Measurements from ENCODE around the gene TRIM10. TPM values are rescaled to one million over a fixed set of nuclear protein-coding genes. Genes with fewer than 3 reads are reported as not detected.

The TRIM10 gene
- total and polyA plus RNA-seq, 2 experiments from 2014 or later = 0.11 TPM; not detected in 1

DNA sequence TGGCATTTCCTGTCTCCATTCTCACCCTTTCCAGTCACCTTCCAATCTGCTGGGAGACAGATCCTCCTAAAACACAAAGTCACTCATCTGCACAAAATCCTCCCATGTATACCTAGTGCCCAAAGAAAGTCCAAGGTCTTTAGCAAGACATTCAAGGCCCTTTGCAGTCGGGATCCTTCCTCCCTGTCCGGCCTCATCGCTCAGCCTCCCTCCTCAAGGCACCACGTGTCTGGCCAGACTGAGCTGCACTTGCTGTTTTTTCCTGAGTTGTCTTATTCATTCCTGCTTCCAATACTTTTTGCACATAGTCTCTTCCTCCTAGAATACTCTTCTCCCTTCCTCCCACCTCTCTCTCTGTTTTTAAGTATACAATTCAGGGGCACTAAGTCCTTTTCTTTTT is 3.7 kb upstream of the TRIM10 start:
- 65 to 70% methylated on average over 4 of the region's 4 CpGs for WGBS, 2 experiments (ENCODE audit: low coverage in 1 of 2, low lambda C conversion rate in 2 of 2, missing lambda C conversion rate in 2 of 2)
- no peaks in the 10 kb centered on the region for H3K36me3 ChIP-seq (ENCODE audit: low read depth)
- H3K27me3 ChIP-seq (replicated peaks; ENCODE audit: insufficient read depth) = peaks cover 30% of the 10 kb centered on the region
- no peak overlapping the region for H2AFZ ChIP-seq
- H3K9ac ChIP-seq = no peak overlapping the region
- no peak overlapping the region for H3K27ac ChIP-seq
- H3K4me3 ChIP-seq = no peak overlapping the region
- H3K9me2 ChIP-seq (ENCODE audit: insufficient read depth) = no peaks in the 10 kb centered on the region
- no peaks in the 10 kb centered on the region for H3F3A ChIP-seq (ENCODE audit: insufficient read depth)
- H3K9me3 ChIP-seq (ENCODE audit: low read depth) = no peaks in the 10 kb centered on the region
- no peaks in the 10 kb centered on the region for H3K79me2 ChIP-seq (ENCODE audit: insufficient read depth)
- TF ChIP-seq EZH2 (IDR thresholded peaks at IDR 0.05; ENCODE audit: insufficient read depth, poor library complexity, severe bottlenecking) (no peak), EZH2phosphoT487 (IDR thresholded peaks at IDR 0.05; ENCODE audit: insufficient read depth, low read depth) (no peak)
- no peak for DNase-seq
- no peaks in the 10 kb centered on the region for H4K20me1 ChIP-seq (ENCODE audit: insufficient read depth)
- in situ Hi-C loops (cut with MboI) = no loop called here
- H3K4me2 ChIP-seq (ENCODE audit: unreplicated experiment) = no peak overlapping the region
- H3K4me1 ChIP-seq (ENCODE audit: insufficient read depth) = no peaks in the 10 kb centered on the region

DNA sequence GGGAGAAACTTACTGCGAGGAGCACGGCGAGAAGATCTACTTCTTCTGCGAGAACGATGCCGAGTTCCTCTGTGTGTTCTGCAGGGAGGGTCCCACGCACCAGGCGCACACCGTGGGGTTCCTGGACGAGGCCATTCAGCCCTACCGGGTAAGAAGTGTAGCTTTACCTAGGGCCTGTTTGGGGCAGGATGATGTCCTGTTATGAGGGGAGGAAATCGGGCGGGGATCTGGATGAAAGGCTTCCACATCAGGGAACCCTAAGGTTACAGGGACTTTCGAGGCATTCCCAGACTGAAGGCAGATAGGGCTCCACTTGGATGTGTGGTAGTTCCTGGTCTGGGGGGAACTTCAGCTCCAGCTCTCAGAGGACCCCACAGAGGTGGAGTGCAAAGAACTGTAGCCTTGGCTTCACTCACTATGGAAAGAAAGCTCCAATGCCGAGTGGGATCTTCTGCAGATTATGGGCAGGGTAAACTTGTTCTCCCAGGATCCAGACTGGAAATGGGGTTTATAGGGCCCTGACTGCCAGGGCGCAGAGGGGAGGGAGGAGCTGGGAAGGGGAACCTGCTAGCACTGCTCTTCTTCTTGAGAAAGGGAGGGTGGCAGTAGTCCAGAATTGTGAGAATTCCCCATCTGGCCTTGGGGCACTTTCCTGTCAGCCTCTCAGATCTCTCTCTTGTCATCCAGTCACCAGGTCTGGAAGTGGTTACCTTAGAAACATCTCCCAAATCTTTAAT is 3.1 kb upstream of the TRIM10 start:
- 76 to 84% methylated on average over 14 to 16 of the region's 16 CpGs for WGBS, 2 experiments (ENCODE audit: low coverage in 1 of 2, low lambda C conversion rate in 2 of 2, missing lambda C conversion rate in 2 of 2)

DNA sequence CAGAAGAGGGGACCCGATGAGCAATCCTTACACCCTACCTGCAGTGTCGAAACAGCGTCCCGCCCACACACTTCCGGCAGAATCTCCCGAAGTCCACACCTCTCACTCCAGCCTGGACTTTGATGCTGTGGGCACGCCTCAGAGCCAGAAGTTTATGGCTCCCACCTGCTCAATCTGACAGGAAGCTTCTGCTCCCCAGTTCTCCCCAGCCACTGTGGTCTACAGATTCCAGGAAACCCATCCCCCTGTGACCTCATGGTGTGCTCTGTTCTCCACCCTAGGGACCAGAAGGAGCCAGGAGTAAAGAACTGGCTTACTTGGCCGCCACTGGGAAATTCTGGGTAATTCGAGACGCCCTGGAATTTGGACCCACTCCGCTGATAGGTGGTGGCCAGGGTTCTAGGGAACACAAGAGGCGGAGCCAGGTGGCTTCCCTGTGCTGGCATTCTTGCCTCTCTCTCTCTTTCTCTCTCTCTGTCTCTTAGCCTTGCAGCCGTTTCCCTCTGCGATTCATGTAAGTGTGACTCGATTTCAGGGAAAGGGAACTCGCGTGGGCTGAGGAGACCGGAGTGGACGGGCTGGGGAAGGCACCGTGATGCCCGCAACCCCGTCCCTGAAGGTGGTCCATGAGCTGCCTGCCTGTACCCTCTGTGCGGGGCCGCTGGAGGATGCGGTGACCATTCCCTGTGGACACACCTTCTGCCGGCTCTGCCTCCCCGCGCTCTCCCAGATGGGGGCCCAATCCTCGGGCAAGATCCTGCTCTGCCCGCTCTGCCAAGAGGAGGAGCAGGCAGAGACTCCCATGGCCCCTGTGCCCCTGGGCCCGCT is 2.3 kb upstream of the TRIM10 start, which contains the start of gene TRIM15:
Gene TRIM15 (plus strand): TSS at position 457 of the 828 bp plus-strand sequence. CDS start 139 bp downstream, at position 596.
- Histone ChIP-seq H3K4me2 (ENCODE audit: unreplicated experiment) (no peak within 1 kb of the TSS), H2AFZ (no peak within 1 kb of the TSS), H3K4me1 (ENCODE audit: insufficient read depth) (no peaks in the 10 kb centered on the region), H3K36me3 (ENCODE audit: low read depth) (no peaks in the 10 kb centered on the region), H3K79me2 (ENCODE audit: insufficient read depth) (no peaks in the 10 kb centered on the region), H3K4me3 (no peak within 1 kb of the TSS), H3F3A (ENCODE audit: insufficient read depth) (no peaks in the 10 kb centered on the region), H3K9me2 (ENCODE audit: insufficient read depth) (no peaks in the 10 kb centered on the region), H3K9me3 (ENCODE audit: low read depth) (no peaks in the 10 kb centered on the region), H3K9ac (no peak within 1 kb of the TSS), H3K27me3 (replicated peaks; ENCODE audit: insufficient read depth) (peaks cover 16% of the 10 kb centered on the region), H4K20me1 (ENCODE audit: insufficient read depth) (no peaks in the 10 kb centered on the region), H3K27ac (no peak within 1 kb of the TSS)
- in situ Hi-C loops (cut with MboI) = no loop called here
- 48% methylated on average over 27 to 31 of the region's 31 CpGs for WGBS, 2 experiments (ENCODE audit: low coverage in 1 of 2, low lambda C conversion rate in 2 of 2, missing lambda C conversion rate in 2 of 2)
- no peak for TF ChIP-seq EZH2 (IDR thresholded peaks at IDR 0.05; ENCODE audit: insufficient read depth, poor library complexity, severe bottlenecking)
- TF ChIP-seq EZH2phosphoT487 (IDR thresholded peaks at IDR 0.05; ENCODE audit: insufficient read depth, low read depth) = no peak
- peak; percentile 18 for DNase-seq

More for the DNA sequence above, 3.1 kb upstream of the TRIM10 start:
- H3K79me2 ChIP-seq (ENCODE audit: insufficient read depth) = no peaks in the 10 kb centered on the region
- peaks cover 23% of the 10 kb centered on the region for H3K27me3 ChIP-seq (replicated peaks; ENCODE audit: insufficient read depth)
- no peak for DNase-seq
- H3K27ac ChIP-seq = no peak overlapping the region
- in situ Hi-C loops (cut with MboI) = no loop called here
- H2AFZ ChIP-seq = no peak overlapping the region
- H4K20me1 ChIP-seq (ENCODE audit: insufficient read depth) = no peaks in the 10 kb centered on the region
- no peaks in the 10 kb centered on the region for H3K9me2 ChIP-seq (ENCODE audit: insufficient read depth)
- TF ChIP-seq EZH2 (IDR thresholded peaks at IDR 0.05; ENCODE audit: insufficient read depth, poor library complexity, severe bottlenecking) = no peak
- no peak for TF ChIP-seq EZH2phosphoT487 (IDR thresholded peaks at IDR 0.05; ENCODE audit: insufficient read depth, low read depth)
- H3K9ac ChIP-seq = no peak overlapping the region
- no peak overlapping the region for H3K4me2 ChIP-seq (ENCODE audit: unreplicated experiment)
- no peaks in the 10 kb centered on the region for H3K36me3 ChIP-seq (ENCODE audit: low read depth)
- H3K4me3 ChIP-seq = no peak overlapping the region
- H3K9me3 ChIP-seq (ENCODE audit: low read depth) = no peaks in the 10 kb centered on the region
- no peaks in the 10 kb centered on the region for H3K4me1 ChIP-seq (ENCODE audit: insufficient read depth)
- H3F3A ChIP-seq (ENCODE audit: insufficient read depth) = no peaks in the 10 kb centered on the region

DNA sequence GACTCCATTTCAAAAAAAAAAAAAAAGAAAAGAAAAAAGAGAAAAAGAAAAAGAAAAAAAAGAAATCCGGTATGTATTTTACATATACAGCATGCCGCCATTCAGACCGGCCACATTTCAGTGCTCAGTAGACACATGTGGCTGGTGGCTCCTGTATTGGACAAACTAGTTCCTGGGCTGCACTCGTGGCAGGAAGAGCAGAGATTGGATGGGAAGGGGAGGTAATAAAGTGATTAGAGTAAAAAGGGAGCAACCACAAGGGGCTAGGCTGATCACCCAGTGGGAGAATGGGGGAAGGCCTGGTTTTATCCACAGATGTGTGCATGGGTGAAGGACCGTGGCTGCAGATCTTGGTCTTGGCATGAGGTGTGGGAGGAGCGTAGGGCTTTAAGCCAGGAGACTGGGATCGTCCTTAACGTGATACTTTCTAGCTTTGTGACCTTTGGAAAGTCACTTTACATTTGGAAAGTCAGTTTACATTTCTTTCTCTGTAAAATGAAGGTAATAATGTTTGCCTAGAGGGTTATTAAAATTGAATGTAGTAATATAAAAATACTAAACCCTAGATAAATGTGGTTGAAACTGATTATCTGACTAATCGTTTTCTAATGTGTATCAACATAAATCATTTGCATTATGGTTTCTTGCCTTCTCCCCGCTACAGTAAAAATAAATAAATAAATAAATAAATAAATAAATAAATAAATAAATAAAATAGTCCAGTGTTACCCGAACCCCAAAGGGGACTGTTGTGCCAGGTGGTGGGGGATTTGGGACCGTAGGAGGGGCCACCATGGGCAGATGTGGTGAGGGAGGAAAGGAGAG is 1.5 kb upstream of the TRIM10 start:
- TF ChIP-seq EZH2phosphoT487 (IDR thresholded peaks at IDR 0.05; ENCODE audit: insufficient read depth, low read depth) (no peak), EZH2 (IDR thresholded peaks at IDR 0.05; ENCODE audit: insufficient read depth, poor library complexity, severe bottlenecking) (no peak)
- Histone ChIP-seq H3K9me2 (ENCODE audit: insufficient read depth) (no peaks in the 10 kb centered on the region), H3F3A (ENCODE audit: insufficient read depth) (no peaks in the 10 kb centered on the region), H2AFZ (no peak overlapping the region), H3K27ac (no peak overlapping the region), H3K4me2 (ENCODE audit: unreplicated experiment) (no peak overlapping the region), H3K79me2 (ENCODE audit: insufficient read depth) (no peaks in the 10 kb centered on the region), H4K20me1 (ENCODE audit: insufficient read depth) (no peaks in the 10 kb centered on the region), H3K36me3 (ENCODE audit: low read depth) (no peaks in the 10 kb centered on the region), H3K9me3 (ENCODE audit: low read depth) (no peaks in the 10 kb centered on the region), H3K4me1 (ENCODE audit: insufficient read depth) (peaks cover 5% of the 10 kb centered on the region), H3K4me3 (no peak overlapping the region), H3K27me3 (replicated peaks; ENCODE audit: insufficient read depth) (peaks cover 8% of the 10 kb centered on the region), H3K9ac (no peak overlapping the region)
- DNase-seq = no peak
- in situ Hi-C loops (cut with MboI) = no loop called here
- 62% methylated on average over 12 of the region's 12 CpGs for WGBS, 2 experiments (ENCODE audit: low coverage in 1 of 2, low lambda C conversion rate in 2 of 2, missing lambda C conversion rate in 2 of 2)
